NCI-H1105 treated with DMSO at 0.1 percent for 48 hours (cell line): ENCODE data around the gene NNMT.
A peak's percentile ranks its signal among the peaks of the same experiment; 100 is the strongest.

Source experiments
- DNase-seq: peaks from one replicate; lab custom pipeline; 2025; lab: John Stamatoyannopoulos, UW

Gene NNMT

DNA sequence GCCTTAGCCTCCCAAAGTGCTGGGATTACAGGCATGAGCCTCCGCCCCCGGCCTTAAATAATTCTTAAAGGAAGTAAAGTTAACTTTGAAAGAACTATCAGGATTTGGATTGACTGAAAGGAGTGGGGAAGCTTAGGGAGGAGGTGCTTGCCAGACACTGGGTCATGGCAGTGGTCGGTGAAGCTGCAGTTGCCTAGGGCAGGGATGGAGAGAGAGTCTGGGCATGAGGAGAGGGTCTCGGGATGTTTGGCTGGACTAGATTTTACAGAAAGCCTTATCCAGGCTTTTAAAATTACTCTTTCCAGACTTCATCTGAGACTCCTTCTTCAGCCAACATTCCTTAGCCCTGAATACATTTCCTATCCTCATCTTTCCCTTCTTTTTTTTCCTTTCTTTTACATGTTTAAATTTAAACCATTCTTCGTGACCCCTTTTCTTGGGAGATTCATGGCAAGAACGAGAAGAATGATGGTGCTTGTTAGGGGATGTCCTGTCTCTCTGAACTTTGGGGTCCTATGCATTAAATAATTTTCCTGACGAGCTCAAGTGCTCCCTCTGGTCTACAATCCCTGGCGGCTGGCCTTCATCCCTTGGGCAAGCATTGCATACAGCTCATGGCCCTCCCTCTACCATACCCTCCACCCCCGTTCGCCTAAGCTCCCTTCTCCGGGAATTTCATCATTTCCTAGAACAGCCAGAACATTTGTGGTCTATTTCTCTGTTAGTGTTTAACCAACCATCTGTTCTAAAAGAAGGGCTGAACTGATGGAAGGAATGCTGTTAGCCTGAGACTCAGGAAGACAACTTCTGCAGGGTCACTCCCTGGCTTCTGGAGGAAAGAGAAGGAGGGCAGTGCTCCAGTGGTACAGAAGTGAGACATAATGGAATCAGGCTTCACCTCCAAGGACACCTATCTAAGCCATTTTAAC lies at the start of gene NNMT:
Gene NNMT (plus strand): TSS at position 724 of the 929 bp plus-strand sequence. CDS start 158 bp downstream, at position 882.
- DNase-seq: no peak

GRCh38 chr11:114247070-114247789 lies 49.0 kb upstream of the NNMT start:
- no peak for DNase-seq

DNA sequence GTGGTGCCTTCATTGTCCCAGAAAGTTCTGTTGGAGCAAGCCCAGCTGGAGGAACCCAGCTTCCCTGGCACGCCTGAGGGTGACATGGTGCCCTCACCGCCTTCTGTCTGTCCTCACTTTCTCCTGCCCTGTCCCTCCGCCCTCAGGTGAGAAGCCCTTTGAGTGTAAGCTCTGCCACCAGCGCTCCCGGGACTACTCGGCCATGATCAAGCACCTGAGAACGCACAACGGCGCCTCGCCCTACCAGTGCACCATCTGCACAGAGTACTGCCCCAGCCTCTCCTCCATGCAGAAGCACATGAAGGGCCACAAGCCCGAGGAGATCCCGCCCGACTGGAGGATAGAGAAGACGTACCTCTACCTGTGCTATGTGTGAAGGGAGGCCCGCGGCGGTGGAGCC lies 46.0 kb upstream of the NNMT start:
- DNase-seq: no peak

GRCh38 chr11:114250993-114251814 lies 45.0 kb upstream of the NNMT start:
- no peak for DNase-seq

GRCh38 chr11:114251815-114252337 lies 44.3 kb upstream of the NNMT start:
- DNase-seq: no peak

DNA sequence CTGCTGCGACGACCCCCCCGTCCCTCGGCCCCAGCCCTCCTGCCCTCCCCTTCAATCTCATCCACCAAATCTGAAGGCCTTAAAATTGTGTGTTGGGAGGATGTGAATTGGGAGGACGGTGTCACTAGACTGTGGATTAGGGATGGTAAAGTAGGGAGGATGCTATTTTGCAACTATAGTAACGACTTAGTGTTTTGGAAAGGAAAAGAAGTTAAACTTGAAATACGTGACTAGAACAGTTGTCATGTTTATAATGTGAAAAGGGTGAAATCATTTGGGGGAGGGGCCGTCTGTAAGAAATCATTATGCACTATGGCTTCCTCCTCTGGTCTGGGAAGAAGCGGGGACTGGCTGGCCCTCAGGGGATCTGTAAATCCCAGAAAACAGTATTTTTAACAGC lies 43.4 kb upstream of the NNMT start:
- DNase-seq: no peak

GRCh38 chr11:114253771-114254170 lies 42.4 kb upstream of the NNMT start:
- no peak for DNase-seq

DNA sequence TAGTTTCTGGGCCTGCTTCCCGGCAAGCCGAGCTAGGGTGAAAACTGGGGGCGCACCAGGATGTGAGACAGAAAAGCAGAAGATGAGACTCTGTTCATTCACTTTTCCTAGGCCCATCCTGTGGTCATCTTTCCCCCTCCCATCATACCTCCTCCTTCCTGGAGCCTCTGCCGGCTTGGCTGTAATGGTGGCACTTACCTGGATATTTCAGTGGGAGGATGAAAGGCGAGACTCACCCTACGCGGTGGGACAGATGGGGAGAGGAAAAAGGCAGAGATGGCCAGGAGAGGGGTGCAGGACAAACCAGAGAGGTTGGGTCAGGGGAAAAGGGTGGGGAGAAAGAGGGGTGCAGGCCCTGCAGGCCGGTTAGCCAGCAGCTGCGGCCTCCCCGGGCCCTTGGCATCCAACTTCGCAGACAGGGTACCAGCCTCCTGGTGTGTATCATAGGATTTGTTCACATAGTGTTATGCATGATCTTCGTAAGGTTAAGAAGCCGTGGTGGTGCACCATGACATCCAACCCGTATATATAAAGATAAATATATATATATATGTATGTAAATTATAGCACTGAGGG lies 41.5 kb upstream of the NNMT start:
- no peak for DNase-seq

GRCh38 chr11:114255289-114255688 lies 40.9 kb upstream of the NNMT start:
- no peak for DNase-seq

DNA sequence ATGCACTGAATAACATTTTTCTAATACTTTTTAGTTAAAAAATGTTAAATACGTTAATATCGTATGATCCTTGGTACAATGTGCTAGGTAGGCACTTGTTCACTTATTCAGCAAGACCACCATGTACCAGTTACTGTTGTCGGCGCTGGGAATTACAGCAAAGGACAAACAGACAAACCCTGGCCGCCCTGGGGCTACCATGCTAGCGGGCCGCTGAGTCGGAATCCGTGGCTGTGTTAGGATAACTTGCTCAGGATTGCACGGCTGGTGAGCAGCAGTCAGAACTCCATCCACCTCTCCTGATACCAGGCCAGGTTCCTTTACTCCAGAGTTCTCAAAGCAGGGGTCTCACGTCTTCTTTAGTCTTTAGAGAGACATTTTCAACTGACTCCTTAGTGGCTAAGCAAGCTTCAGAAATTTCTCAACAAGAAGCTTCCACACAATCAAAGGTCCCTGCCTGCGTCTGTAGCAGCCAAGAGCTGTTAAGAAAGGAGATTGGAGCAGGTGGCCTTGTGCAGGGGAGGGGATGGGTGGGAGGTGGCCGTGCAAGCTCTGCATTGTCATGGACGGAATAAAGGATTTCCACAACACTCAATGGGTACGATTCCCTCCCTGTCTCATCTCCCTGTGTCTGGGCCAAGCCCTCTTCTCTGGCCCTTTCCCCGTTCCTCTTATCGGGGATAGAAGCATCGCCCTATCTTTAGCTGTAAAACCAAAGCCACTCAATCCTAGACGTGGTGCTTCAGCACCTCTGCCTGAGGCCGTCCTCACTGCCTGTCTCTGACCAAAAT lies 39.8 kb upstream of the NNMT start:
- no peak for DNase-seq

DNA sequence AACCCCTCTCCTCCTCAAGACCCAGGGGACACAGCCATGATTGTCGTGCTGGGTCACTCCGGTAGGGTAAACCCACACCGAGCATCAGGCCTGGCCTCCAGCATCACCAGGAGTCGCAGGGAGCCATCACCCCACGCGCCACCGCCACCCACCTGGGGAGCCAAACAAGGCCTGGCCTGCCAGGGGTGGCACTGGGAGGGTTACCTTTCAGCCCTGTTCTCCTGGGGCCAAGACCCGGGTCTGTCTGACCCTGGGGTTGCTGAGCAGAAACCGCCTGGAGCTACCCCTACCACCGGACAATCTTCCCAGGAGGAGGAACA lies 39.3 kb upstream of the NNMT start:
- no peak for DNase-seq

DNA sequence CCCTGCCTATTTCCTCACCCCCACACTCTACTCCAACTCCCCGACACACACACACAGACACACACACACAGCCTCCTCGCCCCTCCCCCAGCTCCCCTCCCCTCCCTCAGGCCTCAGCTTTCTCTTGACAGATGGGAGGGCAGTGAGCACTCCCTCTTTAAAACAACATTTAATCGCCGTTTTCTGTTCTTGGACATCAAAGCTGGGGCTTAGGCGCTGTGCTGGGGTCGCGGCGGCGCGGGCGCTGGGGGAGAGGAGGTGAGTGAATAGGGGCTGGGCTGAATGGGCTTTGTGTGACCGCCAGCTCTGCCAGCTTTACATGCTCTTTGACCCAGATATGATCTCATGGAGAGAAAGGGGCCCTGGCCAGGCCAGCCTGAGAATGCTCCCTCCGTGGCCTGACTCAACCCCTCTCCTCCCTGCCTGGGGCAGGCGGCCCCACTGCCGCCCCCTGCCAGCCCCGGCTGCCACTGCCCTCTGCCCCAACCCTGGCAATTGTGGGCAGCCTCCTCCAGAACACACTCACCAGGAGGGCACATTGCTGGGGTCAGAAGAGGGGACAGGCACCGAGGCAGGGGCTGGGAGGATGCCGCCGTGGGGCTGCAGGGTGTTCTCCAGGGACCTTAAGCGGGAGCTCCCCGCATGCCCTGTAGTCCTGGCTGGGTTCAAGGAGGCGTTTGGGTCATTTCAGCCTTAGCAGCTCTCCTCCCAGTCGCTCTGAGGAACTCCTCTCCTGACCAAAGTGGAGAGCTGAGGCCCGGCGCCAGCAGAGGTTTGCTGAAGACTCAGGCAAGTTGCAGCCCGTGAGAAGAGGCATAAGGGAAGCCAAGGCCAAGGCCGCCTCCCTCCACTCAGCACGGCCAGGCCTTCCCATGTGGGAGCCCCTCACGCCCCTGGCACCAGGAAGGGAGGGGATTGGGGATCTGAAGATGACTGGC lies 38.3 kb upstream of the NNMT start:
- no peak for DNase-seq

DNA sequence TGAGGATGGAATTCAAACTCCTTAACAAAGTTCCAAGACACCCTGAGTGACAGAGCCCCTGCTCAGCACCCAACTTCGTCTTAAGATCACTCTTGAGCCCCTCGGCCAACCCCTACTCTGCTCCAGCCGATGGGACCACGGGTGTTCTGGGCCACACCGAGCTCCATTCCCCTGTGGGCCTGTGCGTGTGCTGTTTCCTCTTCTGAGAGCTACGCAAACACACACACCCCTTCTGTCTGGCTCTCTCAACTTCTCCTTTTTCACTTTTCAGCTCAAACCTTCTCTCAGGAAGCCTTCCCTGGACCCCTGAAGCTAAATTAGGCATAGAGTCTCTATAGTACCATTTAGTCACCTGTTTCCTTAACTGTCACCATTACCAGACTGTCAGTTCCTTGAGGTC lies 37.5 kb upstream of the NNMT start:
- no peak for DNase-seq

DNA sequence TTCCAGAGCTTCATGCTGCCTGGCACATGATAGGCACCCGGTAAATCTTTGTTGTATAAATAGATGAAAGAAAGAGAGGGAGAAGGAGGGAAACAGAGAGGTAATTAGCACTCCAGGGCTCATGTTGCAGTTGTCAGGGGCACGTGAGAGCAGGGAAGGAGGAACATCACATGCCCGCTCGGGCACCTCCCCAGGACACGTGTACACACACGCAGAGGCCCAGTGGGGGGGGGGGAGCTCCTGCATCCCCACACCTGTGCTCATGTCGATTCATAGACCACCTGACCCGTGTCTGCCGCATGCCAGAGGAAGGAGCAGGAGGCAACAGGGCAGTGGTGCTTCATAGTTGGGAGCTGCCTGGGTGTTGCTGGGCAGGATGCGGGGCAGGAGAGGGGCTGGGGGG lies 37.1 kb upstream of the NNMT start:
- DNase-seq: no peak

DNA sequence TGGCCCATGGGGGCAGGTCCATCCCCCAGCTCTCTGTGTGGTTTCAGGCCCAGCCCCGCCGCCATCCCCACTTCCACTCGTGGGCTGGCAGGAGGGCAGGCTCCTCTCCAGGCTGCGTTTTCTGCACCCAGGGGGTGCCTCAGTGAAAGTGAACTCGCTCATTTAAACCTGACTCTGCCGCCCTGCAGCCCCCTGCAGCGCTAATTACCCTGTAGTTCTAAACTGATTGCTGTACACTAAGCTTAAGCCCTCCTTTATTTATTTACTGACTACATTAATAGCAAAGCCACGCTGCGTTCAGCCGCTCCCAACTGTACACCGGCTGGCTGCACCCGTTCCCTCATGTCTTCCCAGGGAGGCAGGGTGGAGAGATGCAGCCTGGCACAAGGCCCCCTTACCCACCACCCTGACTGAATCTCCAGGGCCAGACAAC lies 36.6 kb upstream of the NNMT start:
- no peak for DNase-seq

GRCh38 chr11:114260077-114260476 lies 36.1 kb upstream of the NNMT start:
- DNase-seq: no peak

DNA sequence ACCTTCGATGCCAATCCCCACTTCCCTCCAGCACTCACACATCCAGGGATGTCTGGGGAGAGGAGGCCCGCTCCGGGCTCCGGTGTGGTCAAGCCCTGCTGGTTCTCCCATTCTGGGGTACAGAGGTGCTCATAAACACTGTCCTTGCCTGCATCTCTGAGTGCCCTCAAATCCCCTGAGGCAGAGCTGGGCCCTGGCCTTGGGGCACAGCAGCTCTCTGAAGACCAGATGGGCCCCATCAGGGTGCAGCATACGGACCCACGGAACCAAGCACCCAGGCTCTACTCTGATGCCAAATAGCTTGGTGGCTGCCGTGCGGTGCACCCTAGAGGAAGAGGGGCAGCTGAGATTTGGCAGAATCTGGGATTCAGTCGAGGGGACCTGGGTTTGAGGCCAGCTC lies 35.7 kb upstream of the NNMT start:
- no peak for DNase-seq

DNA sequence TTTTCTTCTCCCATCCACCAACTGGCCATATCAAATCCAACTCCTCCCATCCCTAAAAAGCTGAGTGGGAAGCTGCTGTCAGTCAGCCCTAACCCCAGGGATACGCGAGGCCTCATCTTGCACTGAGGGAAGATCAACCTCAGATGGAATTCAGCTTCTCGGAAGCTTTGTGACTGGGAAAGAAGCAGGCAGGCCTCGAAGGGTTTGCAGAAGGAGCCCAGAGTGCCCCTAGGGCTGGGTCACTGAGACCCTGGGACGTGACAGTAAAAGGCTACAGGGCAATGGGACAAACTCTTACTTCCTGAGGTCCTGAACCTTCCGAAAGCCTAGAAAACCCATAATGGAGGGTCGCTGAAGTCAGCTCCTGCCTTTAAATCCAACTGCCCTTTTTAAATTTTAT lies 34.4 kb upstream of the NNMT start:
- no peak for DNase-seq

DNA sequence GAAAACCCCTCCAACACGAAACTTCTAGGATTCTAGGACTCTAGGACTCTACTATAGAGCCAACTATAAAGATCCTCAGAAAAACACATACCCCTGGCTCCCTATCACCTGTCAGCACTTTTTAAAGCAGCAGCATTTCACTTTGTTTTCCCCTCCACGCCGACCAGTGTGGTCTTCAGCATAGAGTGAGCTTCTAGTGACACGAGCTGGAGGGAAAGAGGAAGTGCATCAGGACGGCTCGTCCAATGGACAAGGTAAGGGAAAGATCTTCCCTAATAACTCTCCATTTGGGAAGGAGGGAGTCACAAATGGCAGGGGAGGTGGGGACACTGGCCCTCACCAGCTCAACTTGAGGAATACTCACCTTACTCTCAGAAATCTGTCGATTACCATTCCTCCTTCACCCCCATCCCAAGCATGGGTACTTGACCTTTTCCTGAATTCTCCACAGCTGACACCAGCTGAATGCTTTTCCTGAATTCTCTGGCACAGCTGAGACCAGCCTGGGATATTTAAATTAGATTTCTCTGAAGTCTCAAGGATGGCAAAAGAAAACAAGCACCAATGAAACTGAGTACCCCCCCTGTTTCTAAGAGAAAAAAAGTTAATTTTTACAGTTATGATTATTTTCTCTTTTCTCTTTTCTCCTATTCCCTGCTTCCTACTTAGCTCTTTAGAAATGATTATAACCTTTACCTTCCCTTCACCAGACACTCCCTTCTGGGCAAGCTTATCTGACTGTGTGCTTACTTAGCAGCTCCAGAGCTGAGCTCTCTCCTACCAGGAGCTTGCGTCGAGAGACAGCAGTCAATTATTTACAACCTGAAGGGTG lies 33.3 kb upstream of the NNMT start:
- peak; percentile 76 for DNase-seq
